Posterior cingulate gyrus (tissue), 11 donors: ENCODE measurements around the gene ALK.

Source experiments
- DNase-seq, 10 donors: peaks; one replicate each; pipeline versions ENCODE4 v3.0.0 to v3.0.0-alpha.2; 2020 to 2021; ENCODE audit warnings: mixed read lengths in 3 of 10
- intact Hi-C: fragments of 100-400 bp; cut with DNase I; formaldehyde crosslinking; loops from one replicate; pipeline ENCODE4 v1.15.1; 2023

Gene ALK

GRCh38 chr2:29590211-29590610, 331.2 kb downstream of the ALK start:
- no peak for DNase-seq

GRCh38 chr2:29589440-29590103, 331.8 kb downstream of the ALK start:
- DNase-seq, result no peak
- intact Hi-C loops, result no loop called here

More at GRCh38 chr2:29590211-29590610, 331.2 kb downstream of the ALK start:
- intact Hi-C loops, result no loop called here

DNA sequence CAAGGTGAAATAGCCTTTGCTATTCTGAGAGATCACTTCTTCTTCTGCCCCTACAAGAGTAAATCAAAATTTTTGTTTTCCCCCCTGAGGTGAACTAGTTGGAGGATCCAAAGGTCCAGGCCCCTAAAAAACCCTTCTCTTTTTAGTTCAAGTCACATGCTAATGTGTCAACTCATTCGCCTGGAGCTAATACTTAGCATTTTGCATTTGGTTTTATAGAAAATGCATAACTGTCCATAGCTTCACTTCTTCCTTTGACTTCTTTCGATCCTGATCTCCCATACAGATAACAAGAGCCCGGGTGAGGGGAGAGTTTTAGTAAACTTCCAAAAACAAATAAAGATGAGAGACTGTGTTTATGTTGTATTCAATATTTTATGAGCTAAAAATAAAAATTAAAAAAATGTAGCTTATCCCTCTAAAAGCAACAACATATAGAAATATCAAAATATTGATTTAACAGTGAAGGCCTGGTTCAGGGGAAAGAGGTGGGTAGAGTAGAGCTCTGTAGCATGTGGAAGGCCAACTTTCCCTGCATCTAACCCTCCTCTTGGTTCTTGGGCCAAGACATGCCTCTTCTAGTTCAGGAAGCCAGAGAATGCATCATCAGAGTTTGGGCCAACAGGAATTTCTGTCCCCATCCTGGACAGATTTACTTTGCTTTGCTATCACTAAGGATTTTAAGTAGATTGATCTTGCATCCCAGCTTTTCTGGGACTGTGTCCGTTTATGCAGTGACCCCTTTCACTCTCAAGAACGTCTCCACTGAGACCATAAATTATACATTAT, 333.8 kb downstream of the ALK start:
- DNase-seq, result no peak
- intact Hi-C loops, result no loop called here

- DNase-seq, result no peak
- intact Hi-C loops, result no loop called here
Observed at GRCh38 chr2:29586919-29587318, 334.5 kb downstream of the ALK start.

DNA sequence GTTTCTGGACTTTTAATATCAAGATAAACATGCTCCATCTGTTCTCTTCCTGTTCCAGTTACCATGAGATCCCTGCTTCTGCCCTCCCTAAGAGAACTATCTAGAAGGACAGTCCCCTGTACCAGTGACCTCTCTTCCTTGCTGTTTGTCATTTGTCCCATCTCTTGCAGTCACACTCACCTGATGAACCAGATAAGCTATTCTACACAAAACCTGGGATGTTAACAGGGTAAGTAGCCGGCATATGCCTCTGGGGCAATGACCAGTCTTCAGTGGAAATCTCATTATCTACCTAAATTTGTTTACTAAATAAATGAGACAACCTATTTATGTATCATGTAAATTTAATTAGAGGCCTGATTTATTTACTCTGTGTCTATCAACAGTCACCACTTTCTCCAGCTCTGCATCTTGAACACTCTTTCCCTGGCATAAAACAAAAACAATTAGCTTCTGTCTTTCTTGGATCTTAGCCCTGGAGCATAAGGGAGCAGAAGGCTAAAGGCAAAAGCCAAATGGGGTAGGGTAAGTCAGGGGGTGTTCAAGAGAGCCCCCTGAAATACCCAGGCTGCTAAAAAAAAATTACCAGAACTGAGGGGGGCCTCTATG, 337.7 kb downstream of the ALK start:
- intact Hi-C loops, result no loop called here
- DNase-seq, result no peak

GRCh38 chr2:29583104-29583503, 338.3 kb downstream of the ALK start:
- DNase-seq, result no peak
- intact Hi-C loops, result no loop called here

DNA sequence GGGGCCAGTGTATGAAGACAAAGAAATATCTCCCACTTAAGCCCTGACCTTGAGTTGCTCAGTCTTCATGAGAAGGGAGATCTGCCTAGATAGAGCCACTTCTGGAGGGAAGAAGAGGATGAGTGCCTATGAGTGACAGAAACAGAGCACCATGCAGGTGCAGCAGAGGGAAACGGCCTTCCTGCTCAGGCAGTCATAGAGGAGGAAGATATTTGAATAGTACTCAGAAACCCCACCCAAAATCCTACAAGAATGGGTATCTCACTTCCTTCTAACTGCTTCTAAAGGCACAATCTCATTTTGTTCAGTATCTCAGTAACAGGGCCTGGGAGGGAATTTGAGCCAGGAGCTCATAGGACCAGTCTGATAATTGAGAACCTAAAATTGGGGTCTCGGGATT, 339.3 kb downstream of the ALK start:
- no peak for DNase-seq
- intact Hi-C loops, result no loop called here

DNA sequence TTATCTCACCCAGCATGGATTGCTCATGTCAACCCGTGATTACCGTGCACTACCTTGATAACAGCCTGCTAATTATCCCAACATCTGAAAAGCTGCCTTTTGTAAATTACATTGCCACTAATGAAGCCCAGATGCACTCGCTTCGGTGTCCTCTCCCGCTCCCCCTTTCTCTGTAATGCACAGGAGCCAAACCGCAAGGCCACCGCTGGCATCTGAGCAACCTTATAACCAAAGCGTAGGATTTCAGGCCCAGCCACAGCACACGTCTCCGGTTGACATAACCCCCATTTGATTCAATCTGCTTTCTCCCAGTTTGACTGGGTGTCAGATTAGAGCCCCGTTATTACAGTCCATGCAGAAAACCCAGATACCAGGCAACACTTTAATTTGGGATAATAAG, 341.2 kb downstream of the ALK start:
- intact Hi-C loops, result no loop called here
- DNase-seq, result no peak

DNA sequence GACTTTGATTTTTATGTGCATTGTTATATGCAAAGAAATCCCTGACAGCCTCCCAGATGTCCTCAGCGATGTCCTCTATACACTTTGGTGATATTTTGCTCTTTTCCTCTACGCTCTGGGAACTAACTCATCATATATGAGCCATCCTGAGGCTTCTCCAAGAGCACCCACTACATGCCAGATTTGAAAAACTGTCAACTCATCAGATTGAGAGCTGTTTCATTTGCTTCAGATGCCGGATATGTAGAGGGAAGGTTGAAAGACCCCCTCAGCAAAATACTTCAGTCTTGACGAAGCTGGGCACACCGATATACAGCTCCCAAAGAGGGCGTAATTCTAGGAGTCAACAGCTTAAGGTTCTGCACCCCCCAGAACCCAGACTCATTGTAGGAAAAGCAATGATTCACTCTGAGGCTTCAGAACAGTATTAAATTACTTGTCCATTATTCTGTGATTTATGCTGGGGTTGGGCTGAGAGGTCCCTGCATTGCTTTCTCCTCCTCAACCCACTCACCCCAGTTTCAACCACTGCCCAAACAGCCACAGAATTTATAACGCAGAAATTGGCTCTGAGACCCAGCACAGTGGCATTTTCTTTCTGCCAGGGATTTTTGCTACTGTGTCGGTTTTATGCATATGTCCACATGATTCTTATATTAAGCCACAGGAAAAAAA, 341.8 kb downstream of the ALK start:
- DNase-seq, result no peak
- intact Hi-C loops, result no loop called here

- DNase-seq, result no peak
- intact Hi-C loops, result no loop called here
Observed at GRCh38 chr2:29578084-29578598, 343.2 kb downstream of the ALK start.

GRCh38 chr2:29576231-29576630, 345.2 kb downstream of the ALK start:
- intact Hi-C loops, result no loop called here
- no peak for DNase-seq

DNA sequence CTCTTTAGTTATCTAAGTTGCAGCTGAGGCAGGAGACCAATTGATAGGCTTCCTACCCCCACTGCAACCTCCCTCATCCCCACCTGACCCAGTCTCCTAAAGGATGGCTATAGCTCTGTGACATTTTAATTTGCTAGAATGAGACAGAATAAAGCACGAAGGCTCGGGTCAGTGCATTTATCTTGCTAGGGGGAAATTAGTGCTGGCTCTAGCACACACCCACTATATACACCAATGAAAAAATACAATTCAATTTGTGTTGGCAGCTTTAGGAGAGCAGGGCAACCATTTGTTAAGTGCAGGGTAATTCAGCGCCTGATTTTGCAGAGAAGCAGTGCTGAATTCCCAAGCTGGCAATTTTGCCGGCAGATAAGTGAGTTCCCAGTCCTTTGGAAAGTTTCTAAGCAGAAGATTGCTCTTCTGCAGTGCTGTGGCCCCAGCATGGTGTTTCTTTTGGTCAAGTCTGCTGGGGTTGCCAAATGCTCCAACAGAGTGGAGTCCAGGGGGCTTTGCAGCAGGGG, 346.0 kb downstream of the ALK start:
- intact Hi-C loops, result no loop called here
- no peak for DNase-seq

DNA sequence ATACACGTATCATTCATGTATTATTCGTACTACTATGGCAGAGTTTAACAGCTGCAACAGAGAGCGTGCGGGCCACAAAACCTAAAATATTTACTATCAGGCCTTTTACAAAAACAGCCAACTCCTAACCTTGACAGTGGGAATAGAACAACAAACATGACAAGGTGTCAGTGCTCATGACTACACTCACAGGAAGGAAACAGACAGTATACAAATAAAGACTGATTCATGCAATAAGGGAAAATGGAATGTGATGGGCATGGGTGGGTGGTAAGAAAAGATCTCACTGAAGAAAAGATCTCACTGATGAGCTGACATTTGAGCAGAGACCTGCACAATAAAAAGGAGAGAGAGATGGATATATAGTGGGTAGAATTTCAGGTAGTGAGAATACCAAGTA, 347.8 kb downstream of the ALK start:
- intact Hi-C loops, result no loop called here
- no peak for DNase-seq

DNA sequence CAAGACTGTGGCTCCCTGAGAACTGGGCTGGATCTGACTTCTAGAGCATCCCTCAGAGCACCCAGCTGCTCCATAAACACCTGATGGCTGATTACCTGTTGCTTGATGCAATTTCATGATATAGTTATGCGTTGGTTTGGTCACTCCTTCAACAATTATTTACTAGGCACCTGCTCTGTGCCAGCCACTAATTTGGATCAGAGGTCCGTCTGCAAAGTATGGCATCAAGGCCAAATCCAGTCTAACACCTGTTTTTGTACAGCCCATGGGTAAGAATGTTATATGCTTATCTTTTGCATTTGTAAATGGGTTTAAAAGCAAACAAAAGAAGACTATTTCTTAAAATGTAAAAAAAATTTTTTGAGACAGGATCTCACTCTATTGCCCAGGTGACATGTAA, 348.2 kb downstream of the ALK start:
- intact Hi-C loops, result no loop called here
- DNase-seq, result no peak

- no peak for DNase-seq
- intact Hi-C loops, result no loop called here
Observed at GRCh38 chr2:29570539-29570938, 350.8 kb downstream of the ALK start.

DNA sequence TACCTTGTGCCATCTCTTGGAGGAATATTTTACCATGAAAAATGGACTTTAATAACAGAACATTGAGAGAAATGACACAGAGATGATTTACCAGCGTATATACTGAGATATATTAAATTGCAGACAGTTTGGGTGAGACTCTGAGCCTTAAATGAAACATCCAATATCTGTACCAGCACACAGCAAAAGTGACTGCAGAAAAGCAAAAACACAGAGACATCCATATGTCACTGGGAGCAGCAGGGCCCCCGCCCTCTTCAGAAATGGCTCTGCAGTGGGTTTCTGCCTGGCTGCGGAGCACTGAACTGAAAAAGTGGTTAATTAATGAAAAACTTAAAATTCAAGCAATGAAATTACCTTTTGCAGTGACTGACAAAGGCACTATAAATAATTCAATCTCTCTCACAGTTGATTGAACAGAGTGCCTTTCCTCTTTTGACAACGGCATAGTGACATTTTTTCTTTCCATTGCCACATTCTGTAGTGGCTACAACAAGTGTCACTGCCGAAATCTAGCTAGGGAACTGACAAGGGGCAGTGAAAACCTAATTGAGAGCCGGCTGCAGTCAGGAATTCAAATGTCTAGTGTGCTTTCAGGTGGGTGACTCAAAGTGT, 353.4 kb downstream of the ALK start:
- intact Hi-C loops, result no loop called here
- DNase-seq, result no peak

GRCh38 chr2:29563697-29564096, 357.7 kb downstream of the ALK start:
- intact Hi-C loops, result no loop called here
- no peak for DNase-seq

DNA sequence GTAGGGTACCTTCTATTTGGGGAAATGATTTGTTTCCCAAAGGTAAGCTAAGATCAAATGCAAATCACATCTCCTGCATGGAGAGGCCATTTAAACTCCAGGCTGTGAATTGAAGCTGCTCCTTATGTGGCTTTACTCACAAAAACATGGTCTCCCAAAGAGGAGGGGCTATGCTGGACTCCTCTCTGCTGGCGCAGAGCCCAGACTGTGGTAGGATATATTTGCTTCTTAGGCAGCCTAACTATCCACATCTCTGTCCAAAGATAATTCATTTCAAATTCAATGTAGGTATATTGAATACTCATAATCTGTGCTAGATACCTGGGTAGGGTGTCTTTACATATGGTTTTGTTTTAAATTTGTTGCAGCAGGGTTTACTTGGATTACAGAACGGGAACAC, 358.5 kb downstream of the ALK start:
- intact Hi-C loops, result no loop called here
- DNase-seq, result no peak

DNA sequence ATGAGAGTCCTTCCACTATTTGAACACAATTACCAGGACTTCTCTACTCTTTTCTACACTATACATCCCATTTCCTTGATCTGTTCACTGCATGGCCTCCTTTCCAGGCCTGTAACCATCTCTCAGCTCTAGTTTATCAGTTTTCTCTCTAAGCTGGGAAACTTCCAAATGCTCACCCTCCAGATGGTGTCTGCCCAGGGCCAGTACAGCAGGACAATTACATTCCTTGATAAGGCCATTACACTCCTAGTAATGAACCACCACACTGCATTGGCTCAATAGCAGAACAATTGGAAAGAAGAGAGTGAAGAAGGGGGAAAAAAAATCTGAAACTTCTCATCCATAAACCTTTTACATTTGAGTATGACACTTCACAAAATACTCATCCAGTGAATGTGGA, 359.1 kb downstream of the ALK start:
- no peak for DNase-seq
- intact Hi-C loops, result no loop called here

DNA sequence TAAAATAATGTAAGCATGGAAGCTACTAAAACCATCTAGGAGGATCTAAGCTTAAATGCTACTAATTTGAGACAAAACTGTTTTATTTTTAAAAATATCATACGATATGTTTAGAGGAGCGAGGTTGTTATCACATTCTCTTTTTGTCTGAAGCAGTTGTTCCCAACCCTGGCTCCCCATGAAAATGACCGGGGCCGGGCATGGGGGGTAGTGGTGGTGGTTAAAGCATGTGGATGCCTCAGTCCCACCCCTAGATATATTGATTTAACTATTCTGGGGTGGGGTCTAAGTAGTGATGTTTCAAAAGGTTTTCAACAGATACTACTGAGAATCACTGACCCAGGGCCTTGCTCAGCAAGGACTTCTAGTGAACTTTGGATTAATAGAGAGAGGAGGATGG, 359.8 kb downstream of the ALK start:
- intact Hi-C loops, result no loop called here

GRCh38 chr2:29561181-29561580, 360.2 kb downstream of the ALK start:
- intact Hi-C loops, result no loop called here

More for the DNA sequence above, 359.8 kb downstream of the ALK start:
- DNase-seq, result no peak

More at GRCh38 chr2:29561181-29561580, 360.2 kb downstream of the ALK start:
- DNase-seq, result no peak
